ENCODE results near the gene PM20D2.

- TF ChIP-seq TFDP1 (CRISPR knock-in tag; IDR thresholded peaks at IDR 0.05; ENCODE audit: borderline replicate concordance) (no peak), RFX3 (CRISPR knock-in tag; IDR thresholded peaks at IDR 0.05) (no peak), ZNF609 (CRISPR knock-in tag; IDR thresholded peaks at IDR 0.05; ENCODE audit: borderline replicate concordance) (no peak), MAZ (IDR thresholded peaks at IDR 0.05; ENCODE audit: borderline replicate concordance, low read depth, low read length) (no peak), MAZ (CRISPR knock-in tag; IDR thresholded peaks at IDR 0.05; ENCODE audit: low read depth) (no peak), THAP8 (CRISPR knock-in tag; IDR thresholded peaks at IDR 0.05; ENCODE audit: borderline replicate concordance) (no peak), UBTF (CRISPR knock-in tag; IDR thresholded peaks at IDR 0.05) (no peak), ZBTB40 (IDR thresholded peaks at IDR 0.05) (no peak), ZBTB40 (CRISPR knock-in tag; IDR thresholded peaks at IDR 0.05) (no peak), ZNF143 (CRISPR knock-in tag; IDR thresholded peaks at IDR 0.05) (no peak), CEBPB (IDR thresholded peaks at IDR 0.05; ENCODE audit: borderline replicate concordance, low read depth, low read length) (no peak)
Measured at GRCh38 chr6:89111933-89112332, 33.9 kb upstream of the PM20D2 start.

Data from HepG2 (cell line).